Mesothelial cell of epicardium (in vitro differentiated cells): ENCODE measurements around the gene CLEC16A. TPM values are rescaled to one million over a fixed set of nuclear protein-coding genes. Genes with fewer than 3 reads are reported as not detected.

ENCODE experiments used
- DNase-seq, 2 experiments: peaks; one replicate each; pipeline ENCODE4 v3.0.0; 2021; ENCODE audit warnings: low spot score in 2 of 2; ENCODE audit not compliant: unreplicated experiment in 2 of 2
- H3K27ac Mint-ChIP-seq: 2 replicates; pipeline ENCODE4 v1.8.0; 2021; ENCODE audit warnings: mixed read lengths
- H3K27me3 Mint-ChIP-seq: 2 replicates; pipeline ENCODE4 v1.8.0; 2021; ENCODE audit warnings: low read depth, mixed read lengths
- H3K36me3 Mint-ChIP-seq: 2 replicates; pipeline ENCODE4 v1.8.0; 2021; ENCODE audit warnings: mixed read lengths
- H3K4me1 Mint-ChIP-seq: 2 replicates; pipeline ENCODE4 v1.8.0; 2021; ENCODE audit warnings: mixed read lengths
- H3K4me3 Mint-ChIP-seq: 2 replicates; pipeline ENCODE4 v1.8.0; 2021; ENCODE audit warnings: mild to moderate bottlenecking, moderate library complexity, mixed read lengths
- H3K9me3 Mint-ChIP-seq: 2 replicates; pipeline ENCODE4 v1.8.0; 2021; ENCODE audit warnings: mixed read lengths
- CTCF ChIP-seq: fragments of 200-600 bp; sonication (generic); IDR thresholded peaks from one replicate; pipeline ENCODE4 v1.5.0; 2021; ENCODE audit warnings: antibody characterized with exemption; ENCODE audit not compliant: unreplicated experiment
- total RNA-seq: library from RNA; stranded (reverse); gene quantifications from 3 replicates; pipeline ENCODE4 v1.2.1, GENCODE V29; 2021

Gene CLEC16A
- total RNA-seq, 1 donor from 2014 or later, result 43.3 TPM

DNA sequence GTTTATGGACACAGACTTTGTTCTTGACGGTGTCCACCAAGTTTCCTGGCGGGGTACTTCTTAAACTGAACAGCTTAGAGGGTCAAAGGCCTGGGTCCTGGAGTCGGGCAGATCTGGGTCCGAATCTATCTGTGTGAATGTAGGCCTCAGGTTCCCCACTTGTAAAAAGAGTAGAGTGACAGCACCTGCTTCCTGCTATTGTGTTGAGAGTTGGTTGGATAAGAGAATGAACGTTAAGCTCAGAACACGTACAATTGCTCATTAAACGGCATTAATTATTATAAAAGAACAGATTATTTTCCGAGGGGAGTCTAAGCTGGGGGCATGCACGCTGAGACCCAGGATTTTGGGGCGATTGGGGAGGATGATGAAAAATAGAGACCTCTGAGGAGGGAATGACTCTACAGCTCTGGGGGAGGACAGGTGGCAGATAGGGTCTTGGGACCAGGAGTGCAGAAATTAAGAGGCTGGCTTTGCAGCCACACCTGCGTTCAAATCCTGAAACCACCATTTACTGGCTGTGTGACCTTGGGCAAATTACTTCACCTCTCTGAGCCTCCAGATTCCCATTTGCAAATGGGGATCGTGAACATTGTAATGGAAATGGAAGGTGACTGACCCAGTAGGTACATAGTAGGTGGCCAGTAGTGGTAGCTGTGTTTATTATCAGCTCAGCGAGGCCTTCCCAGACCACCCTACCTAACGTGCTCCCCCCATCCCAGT, 862 bp downstream of the CLEC16A start:
- peaks cover 62% of the 10 kb centered on the region for H3K4me1 Mint-ChIP-seq
- no peaks in the 10 kb centered on the region for H3K27me3 Mint-ChIP-seq
- DNase-seq, result no peak
- H3K27ac Mint-ChIP-seq, result peak overlapping the region; percentile 67
- no peaks in the 10 kb centered on the region for H3K9me3 Mint-ChIP-seq
- TF ChIP-seq CTCF, result no peak
- H3K36me3 Mint-ChIP-seq, result no peaks in the 10 kb centered on the region
- H3K4me3 Mint-ChIP-seq, result peak overlapping the region; percentile 83

GRCh38 chr16:10946308-10946707, 1.9 kb downstream of the CLEC16A start:
- TF ChIP-seq CTCF, result no peak
- H3K4me1 Mint-ChIP-seq, result peaks cover 55% of the 10 kb centered on the region
- no peaks in the 10 kb centered on the region for H3K27me3 Mint-ChIP-seq
- no peaks in the 10 kb centered on the region for H3K9me3 Mint-ChIP-seq
- peak overlapping the region; percentile 83 for H3K4me3 Mint-ChIP-seq
- H3K27ac Mint-ChIP-seq, result peak overlapping the region; percentile 94
- H3K36me3 Mint-ChIP-seq, result no peaks in the 10 kb centered on the region
- DNase-seq, result no peak

GRCh38 chr16:10947211-10947787, 2.9 kb downstream of the CLEC16A start:
- DNase-seq, result no peak
- H3K9me3 Mint-ChIP-seq, result no peaks in the 10 kb centered on the region
- H3K27ac Mint-ChIP-seq, result no peak overlapping the region
- H3K4me1 Mint-ChIP-seq, result peaks cover 56% of the 10 kb centered on the region
- TF ChIP-seq CTCF, result no peak
- H3K4me3 Mint-ChIP-seq, result no peak overlapping the region
- H3K36me3 Mint-ChIP-seq, result no peaks in the 10 kb centered on the region
- H3K27me3 Mint-ChIP-seq, result no peaks in the 10 kb centered on the region

- no peak for DNase-seq
- no peak for TF ChIP-seq CTCF
- H3K4me3 Mint-ChIP-seq, result no peak overlapping the region
- H3K27ac Mint-ChIP-seq, result peak overlapping the region; percentile 37
- no peaks in the 10 kb centered on the region for H3K9me3 Mint-ChIP-seq
- H3K4me1 Mint-ChIP-seq, result peaks cover 53% of the 10 kb centered on the region
- H3K36me3 Mint-ChIP-seq, result no peaks in the 10 kb centered on the region
- no peaks in the 10 kb centered on the region for H3K27me3 Mint-ChIP-seq
Measured at GRCh38 chr16:10949424-10949970, 5.1 kb downstream of the CLEC16A start.

GRCh38 chr16:10950393-10950792, 6.0 kb downstream of the CLEC16A start:
- Mint-ChIP-seq H3K9me3 (no peaks in the 10 kb centered on the region), H3K36me3 (no peaks in the 10 kb centered on the region), H3K4me1 (peaks cover 47% of the 10 kb centered on the region), H3K4me3 (no peak overlapping the region), H3K27ac (no peak overlapping the region), H3K27me3 (no peaks in the 10 kb centered on the region)
- no peak for TF ChIP-seq CTCF
- no peak for DNase-seq
